Fibroblast of the aortic adventitia (primary cell): ENCODE data around the gene METAP1D. TPM values are rescaled to one million over a fixed set of nuclear protein-coding genes. Genes with fewer than 3 reads are reported as not detected.

ENCODE experiments used
- DNase-seq: peaks from one replicate; pipeline ENCODE4 v3.0.0-alpha.2; 2010; ENCODE audit warnings: low read depth
- H3K4me3 ChIP-seq: 2 replicates; pipeline ENCODE4 v1.5.1; 2011; ENCODE audit warnings: low read depth, mild to moderate bottlenecking, control low read depth, low read length, moderate library complexity
- total RNA-seq: library from RNA; depleted of rRNA; stranded (reverse); fragments of >200 nt; gene quantifications from 2 replicates; pipeline ENCODE4 v1.2.3, GENCODE V29; 2012; ENCODE audit warnings: low replicate concordance
- TF ChIP-seq, protein P1 (sequence below): IDR thresholded peaks from 2 replicates; pipeline ENCODE4 v1.5.1; 2011; ENCODE audit warnings: mild to moderate bottlenecking, low read length, control low read depth, inconsistent platforms; ENCODE audit not compliant: insufficient read depth

The METAP1D gene
- total RNA-seq, 1 donor: 14.3 TPM

DNA sequence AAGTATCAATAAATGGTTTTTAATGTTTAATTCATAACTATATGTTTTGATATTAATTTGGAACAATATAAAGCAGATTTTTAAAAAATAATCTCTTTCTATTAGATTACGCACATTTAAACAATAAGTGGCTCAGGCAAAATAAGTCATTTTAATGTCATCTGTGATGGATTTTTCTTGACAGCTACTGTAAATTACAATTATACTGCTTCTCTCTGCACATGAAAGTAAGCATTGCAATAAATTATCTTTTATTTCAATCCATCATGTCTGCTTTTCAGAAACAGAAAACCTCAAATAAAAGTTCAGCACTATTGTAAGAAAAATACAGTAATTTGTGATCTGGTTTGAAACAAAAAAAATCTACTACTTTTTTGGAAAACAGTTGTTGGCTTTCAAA, 74.5 kb downstream of the METAP1D start:
- DNase-seq: no peak
- H3K4me3 ChIP-seq: no peak overlapping the region
- TF ChIP-seq, protein P1, sequence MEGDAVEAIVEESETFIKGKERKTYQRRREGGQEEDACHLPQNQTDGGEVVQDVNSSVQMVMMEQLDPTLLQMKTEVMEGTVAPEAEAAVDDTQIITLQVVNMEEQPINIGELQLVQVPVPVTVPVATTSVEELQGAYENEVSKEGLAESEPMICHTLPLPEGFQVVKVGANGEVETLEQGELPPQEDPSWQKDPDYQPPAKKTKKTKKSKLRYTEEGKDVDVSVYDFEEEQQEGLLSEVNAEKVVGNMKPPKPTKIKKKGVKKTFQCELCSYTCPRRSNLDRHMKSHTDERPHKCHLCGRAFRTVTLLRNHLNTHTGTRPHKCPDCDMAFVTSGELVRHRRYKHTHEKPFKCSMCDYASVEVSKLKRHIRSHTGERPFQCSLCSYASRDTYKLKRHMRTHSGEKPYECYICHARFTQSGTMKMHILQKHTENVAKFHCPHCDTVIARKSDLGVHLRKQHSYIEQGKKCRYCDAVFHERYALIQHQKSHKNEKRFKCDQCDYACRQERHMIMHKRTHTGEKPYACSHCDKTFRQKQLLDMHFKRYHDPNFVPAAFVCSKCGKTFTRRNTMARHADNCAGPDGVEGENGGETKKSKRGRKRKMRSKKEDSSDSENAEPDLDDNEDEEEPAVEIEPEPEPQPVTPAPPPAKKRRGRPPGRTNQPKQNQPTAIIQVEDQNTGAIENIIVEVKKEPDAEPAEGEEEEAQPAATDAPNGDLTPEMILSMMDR: no peak

- DNase-seq: no peak
- TF ChIP-seq, protein P1: no peak
- H3K4me3 ChIP-seq: no peak overlapping the region
Measured at GRCh38 chr2:172079416-172079815, 79.7 kb downstream of the METAP1D start.

- no peak overlapping the region for H3K4me3 ChIP-seq
- TF ChIP-seq, protein P1: no peak
- no peak for DNase-seq
Measured at GRCh38 chr2:172079838-172080640, 80.3 kb downstream of the METAP1D start.

DNA sequence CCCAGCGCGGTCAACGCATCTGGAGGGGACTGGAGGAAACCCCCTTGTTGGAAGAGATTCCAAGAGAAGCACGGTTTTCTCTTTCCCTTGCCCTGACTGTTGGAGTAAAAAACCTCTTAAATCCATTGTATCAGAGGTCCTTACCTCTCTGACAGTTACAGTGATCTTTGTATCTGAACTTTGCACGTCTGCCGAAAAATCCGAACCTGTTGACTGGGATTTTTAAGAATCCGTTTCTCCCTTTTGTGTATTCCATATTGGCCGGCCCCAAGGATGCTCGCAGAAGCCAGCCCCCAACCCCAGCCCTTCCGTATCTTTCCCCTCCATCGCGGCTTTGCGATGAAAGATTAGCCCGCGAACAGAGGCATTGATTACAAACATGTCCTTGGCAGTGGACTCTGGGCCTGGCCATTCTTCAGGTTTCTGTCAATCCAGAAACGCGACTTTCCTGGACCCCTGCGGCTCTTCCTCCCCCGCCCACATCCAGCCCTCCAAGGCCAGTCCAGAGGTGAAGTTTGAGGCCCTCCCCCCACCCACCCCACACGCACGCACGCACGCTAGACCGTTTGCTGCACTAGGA, 81.0 kb downstream of the METAP1D start:
- H3K4me3 ChIP-seq: no peak overlapping the region
- DNase-seq: no peak
- TF ChIP-seq, protein P1: no peak

DNA sequence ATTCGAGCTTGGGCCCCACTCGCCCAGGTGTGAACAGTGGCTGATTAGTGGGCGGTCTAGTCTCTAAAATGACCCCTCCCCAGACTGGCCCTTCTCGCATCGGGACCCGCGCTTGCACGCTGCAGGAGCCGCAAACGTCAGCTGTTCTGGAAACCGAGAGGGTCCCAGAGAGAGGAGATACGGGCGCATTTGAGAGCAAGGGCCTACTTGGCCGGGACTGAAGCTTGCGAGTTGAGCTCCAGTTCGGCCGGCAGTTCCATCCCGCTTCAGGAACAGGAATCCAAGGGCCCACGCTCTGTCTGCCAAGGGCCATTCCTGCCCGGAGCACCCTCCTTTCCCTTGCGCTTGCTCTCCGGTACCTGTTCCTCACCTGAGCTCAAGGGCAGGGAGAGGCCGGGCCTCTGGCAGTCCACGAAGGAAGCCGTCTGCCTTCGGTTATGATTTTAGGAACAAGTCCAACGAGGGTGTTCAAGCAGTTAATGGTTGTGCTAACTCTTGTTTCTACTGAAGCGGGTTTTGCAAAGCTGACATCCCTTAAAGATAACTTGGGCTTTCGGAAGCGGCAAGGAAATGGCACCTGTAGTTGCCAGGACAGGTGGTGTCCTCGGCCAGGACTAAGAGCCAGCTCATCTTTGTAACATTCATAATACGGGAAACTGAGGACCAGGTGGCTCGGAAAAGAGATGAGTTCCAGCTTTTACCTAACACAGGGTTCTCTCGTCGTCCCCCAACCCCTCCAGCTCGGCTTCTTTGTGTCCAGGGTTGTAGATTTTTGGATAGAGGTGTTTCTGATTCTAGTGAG, 81.7 kb downstream of the METAP1D start:
- no peak for DNase-seq
- TF ChIP-seq, protein P1: no peak
- H3K4me3 ChIP-seq: no peak overlapping the region

GRCh38 chr2:172082105-172082943, 82.6 kb downstream of the METAP1D start:
- peak; percentile 26 for DNase-seq
- TF ChIP-seq, protein P1: no peak
- H3K4me3 ChIP-seq: no peak overlapping the region
